SH-SY5Y (cell line): ENCODE data around the gene PGF.

ENCODE experiments used
- GATA2 ChIP-seq: IDR thresholded peaks from 2 replicates; pipeline ENCODE4 v1.6.1; 2011; ENCODE audit warnings: mild to moderate bottlenecking, low read depth, low read length
- GATA3 ChIP-seq: IDR thresholded peaks from 2 replicates; pipeline ENCODE4 v1.6.1; 2011; ENCODE audit warnings: low read depth, mild to moderate bottlenecking, low read length, moderate library complexity

Gene PGF

DNA sequence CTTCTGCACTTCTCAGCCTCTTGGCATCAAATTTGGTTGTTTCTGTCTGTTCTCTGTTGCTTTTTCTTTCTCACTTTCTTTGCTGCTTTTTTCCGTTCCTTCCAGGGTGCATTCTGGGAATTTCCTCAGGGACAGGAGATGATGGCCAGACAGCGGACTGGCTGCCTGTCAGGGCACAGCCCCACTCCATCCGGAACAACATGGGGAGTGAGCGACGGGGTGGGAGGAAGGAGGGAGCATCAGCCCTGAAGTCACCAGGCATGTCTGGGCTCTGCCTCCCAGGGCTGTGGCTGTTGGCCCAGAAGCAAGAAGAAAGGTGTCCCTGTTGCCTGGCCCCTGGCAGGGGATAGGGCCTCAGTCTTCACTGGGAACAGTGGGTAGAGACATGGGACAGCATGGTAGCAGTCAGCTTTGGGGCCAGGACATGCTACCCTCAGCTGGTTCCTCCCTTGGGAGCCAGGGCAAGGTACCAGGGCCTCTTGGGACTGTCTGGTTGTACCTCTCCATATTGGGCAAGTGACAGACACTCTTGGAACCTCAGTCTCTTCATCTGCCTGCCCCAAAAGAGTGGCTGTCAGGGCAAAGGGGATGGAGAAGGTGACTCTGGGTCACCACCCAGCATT, 8.6 kb downstream of the PGF start:
- TF ChIP-seq GATA3 (no peak), GATA2 (no peak)

GRCh38 chr14:74945852-74946658, 9.3 kb downstream of the PGF start:
- TF ChIP-seq GATA2 (no peak), GATA3 (no peak)

DNA sequence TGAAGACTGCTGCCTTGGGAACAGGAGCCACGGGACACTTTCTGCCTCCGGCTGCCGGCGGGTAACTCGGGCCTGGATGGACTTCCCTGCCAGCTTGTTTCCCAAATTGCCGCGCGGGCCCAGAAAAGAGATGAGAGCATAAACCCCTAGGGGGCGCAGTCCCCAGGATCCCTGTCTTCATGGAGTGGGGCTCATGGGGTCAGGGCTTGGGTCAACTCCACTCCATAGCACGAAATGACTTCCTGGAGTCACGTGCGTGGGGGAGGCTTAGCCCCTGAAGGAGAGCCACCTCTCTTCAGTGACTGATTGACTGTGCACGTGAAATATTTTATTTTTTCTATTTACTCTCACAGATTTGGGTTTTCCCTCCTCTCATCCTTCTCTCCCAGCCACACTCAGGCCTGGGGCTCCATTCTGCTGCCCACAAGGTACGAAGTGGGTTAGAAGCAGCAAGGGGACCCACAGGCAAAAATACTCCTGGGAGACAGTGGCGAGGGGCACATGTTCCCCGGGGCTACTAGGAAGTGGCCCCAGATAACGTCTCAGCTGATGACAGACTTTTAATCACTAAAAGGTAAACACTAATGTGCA, 10.0 kb downstream of the PGF start:
- no peak for TF ChIP-seq GATA3
- TF ChIP-seq GATA2: no peak

- TF ChIP-seq GATA2 (no peak), GATA3 (no peak)
These were observed 12.8 kb downstream of the PGF start for GRCh38 chr14:74942608-74943007.

GRCh38 chr14:74942181-74942580, 13.2 kb downstream of the PGF start:
- TF ChIP-seq GATA3 (no peak), GATA2 (no peak)

GRCh38 chr14:74941676-74942097, 13.7 kb downstream of the PGF start:
- no peak for TF ChIP-seq GATA2
- no peak for TF ChIP-seq GATA3

- TF ChIP-seq GATA3: no peak
- no peak for TF ChIP-seq GATA2
These were observed 14.3 kb downstream of the PGF start for GRCh38 chr14:74940956-74941565.

DNA sequence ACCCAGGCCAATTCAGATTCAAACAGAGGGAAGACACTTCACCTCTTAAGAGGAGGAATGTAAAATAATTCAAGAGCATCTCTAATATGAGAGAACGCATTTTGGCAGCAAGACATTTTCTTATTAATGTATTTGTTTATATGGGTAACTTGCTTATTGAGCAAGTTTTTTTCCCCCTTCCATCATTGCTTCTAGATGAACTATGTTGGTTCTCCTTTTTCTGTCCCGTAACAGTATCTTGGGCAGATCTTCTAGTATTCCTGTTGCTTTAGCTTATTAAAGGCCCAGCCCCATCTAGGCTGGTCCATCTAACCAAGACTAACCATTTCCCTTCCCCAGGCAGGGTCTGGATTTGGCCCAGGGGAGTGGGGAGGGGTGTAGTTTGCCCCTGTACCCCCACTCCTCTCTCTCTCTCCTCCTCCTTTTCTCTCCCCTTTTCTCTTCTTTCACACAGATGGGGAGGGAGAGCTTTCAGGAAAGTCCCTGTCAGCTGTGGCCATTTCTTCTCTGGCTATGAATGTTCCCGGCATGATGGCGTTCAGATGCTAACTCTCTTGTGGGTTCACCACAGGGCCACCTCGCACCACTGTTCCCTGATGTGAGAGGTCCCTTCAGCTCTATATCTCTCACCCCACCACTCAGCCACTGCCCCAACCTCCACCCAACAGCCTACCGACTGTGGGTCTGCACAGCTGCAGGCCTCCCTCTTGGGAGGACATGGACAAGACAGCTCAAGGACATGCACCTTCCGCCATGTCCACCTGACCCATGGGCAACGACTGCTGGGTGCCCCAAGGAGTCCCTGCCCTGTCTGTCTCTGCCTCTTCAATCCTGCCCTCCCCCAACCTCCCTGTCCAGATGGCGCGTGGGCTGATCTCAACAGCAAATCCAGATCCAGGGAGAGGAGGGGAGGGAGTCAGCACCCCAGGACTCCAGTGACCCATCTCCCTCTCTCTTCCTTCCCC, 16.6 kb downstream of the PGF start:
- TF ChIP-seq GATA2: no peak
- TF ChIP-seq GATA3: no peak

GRCh38 chr14:74937171-74937570, 18.2 kb downstream of the PGF start:
- no peak for TF ChIP-seq GATA3
- TF ChIP-seq GATA2: no peak

DNA sequence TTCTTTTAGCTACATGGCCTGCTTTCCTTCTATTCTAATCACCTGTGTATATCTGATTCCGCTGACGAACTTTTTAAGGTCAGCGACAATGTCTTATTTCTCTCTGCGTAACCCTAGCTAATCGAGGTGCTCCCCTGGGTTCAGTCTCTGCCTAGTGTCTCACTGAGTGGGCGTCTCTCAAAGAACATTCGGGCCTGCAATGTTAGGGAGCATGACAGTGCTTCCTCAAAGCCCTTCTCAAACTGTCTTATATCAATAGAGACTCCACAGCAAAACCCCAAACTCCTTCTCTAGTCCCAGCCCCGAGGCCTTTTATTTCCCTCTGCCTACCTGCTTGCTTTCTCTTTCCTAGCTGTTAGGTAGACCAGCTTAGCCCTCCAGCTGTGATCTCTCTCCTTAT, 18.7 kb downstream of the PGF start:
- TF ChIP-seq GATA3: no peak
- no peak for TF ChIP-seq GATA2

DNA sequence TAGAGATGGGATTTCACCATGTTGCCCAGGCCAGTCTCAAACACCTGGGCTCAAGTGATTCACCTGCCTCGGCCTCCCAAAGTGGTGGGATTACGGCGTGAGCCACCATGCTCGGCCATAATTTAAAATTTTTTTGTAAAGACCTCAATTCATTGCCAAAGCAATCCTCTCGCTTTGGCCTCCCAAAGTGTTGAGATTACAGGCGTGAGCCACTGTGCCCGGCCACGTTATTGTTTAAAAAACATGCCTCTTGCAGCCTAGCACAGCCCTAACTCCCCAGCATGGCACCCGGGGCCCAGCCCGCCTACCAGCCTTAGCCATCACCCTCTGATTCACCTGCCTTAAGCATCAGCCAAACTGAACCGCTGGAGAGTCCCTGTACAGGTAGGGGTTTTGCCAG, 19.2 kb downstream of the PGF start:
- TF ChIP-seq GATA2 (no peak), GATA3 (no peak)

- no peak for TF ChIP-seq GATA3
- TF ChIP-seq GATA2: no peak
These were observed 20.1 kb downstream of the PGF start for GRCh38 chr14:74935360-74935680.

DNA sequence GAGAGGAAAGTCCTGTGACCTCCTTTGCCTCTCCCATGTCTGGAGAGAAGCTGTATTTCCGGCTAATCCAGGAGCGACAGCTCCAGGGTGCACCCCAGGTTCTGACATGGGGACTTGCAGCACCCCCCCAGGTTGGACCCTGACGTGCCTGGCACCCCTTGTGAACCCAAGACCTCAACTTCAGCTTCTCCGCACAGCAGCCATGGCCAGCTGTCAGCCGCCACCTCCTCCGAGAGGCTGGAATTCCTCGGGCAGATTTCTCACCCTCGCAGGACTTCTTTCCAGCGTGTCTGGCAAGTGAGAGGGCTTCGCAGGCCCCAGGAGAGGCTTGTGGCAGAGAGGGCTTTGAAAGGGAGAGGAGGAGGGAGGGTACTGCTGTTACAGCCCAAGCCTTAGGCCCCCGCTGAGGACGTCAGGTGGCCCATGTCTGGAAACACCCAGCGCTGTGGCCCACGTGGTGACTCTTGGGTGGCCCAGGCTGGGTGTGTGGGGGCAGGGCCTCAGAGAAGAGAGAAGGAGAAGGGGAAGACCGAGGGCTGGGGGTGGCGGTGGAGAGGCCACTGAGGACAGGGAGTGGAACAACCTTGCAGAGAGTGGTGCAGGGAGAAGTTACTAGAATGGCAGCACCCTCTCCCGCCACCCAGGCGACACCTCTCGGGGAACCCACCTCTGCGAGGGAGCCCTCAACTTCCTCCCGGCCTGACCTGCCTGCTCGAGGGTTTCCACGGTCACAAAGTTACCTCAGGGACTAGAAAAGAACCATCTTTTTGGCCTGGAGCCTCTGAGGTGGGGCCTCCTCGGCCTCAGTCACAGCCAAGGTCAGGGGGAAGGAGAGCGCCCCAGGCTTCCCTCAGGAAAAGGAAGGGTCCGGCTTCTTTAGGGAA, 20.7 kb downstream of the PGF start:
- TF ChIP-seq GATA2: no peak
- TF ChIP-seq GATA3: no peak

- no peak for TF ChIP-seq GATA2
- TF ChIP-seq GATA3: no peak
These were observed 21.4 kb downstream of the PGF start for GRCh38 chr14:74934041-74934440.
